ENCODE measurements around the gene ITPK1. TPM values are rescaled to one million over a fixed set of nuclear protein-coding genes. Genes with fewer than 3 reads are reported as not detected.
"Not testable (repeated sequence)": the region's sequence is repeated elsewhere in the genome, so short reads cannot be mapped to it uniquely, and the experiment has no call there.

Gene ITPK1
- total RNA-seq, 1 donor from 2014 or later, result 112 TPM

GRCh38 chr14:93109572-93110481 is 5.9 kb downstream of the ITPK1 start:
- Histone ChIP-seq H3K36me3 (no peaks in the 10 kb centered on the region), H3K9me3 (replicated peaks) (no peaks in the 10 kb centered on the region), H3K27ac (replicated peaks) (no peak overlapping the region), H3K4me1 (peaks cover 88% of the 10 kb centered on the region), H3K4me3 (no peak overlapping the region), H3K27me3 (ENCODE audit: low read depth) (no peaks in the 10 kb centered on the region)
- intact Hi-C loops (cut with micrococcal nuclease), result no loop called here
- TF ChIP-seq CTCF (IDR thresholded peaks at IDR 0.05; ENCODE audit: borderline replicate concordance), result no peak
- DNase-seq, result no peak

DNA sequence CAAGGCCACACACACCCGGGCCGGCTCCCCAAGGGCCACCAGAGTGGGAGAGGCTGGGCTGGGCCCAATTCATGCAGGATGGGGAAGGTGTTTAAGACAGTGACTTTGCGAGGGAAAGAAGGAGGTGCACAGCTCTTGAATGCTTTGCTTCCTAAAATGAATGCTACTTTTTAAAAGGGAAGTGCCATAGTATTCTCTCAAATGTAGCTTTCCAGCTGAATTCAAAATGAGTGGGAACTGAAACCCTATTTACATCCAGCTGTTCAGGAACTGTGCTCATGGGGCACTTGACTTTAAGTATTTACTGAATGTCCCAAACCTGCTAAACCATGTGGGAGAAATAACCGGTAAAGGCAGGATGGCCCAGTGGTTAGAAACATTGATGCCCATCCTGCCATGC is 7.6 kb downstream of the ITPK1 start:
- Histone ChIP-seq H3K27me3 (ENCODE audit: low read depth) (no peaks in the 10 kb centered on the region), H3K4me3 (no peak overlapping the region), H3K27ac (replicated peaks) (peak overlapping the region; percentile 28), H3K9me3 (replicated peaks) (no peaks in the 10 kb centered on the region), H3K36me3 (no peaks in the 10 kb centered on the region), H3K4me1 (peaks cover 87% of the 10 kb centered on the region)
- intact Hi-C loops (cut with micrococcal nuclease), result no loop called here
- no peak for TF ChIP-seq CTCF (IDR thresholded peaks at IDR 0.05; ENCODE audit: borderline replicate concordance)
- DNase-seq, result no peak

- peak overlapping the region; percentile 28 for H3K27ac ChIP-seq (replicated peaks)
- peaks cover 81% of the 10 kb centered on the region for H3K4me1 ChIP-seq
These were observed 8.3 kb downstream of the ITPK1 start for GRCh38 chr14:93107453-93107852.

DNA sequence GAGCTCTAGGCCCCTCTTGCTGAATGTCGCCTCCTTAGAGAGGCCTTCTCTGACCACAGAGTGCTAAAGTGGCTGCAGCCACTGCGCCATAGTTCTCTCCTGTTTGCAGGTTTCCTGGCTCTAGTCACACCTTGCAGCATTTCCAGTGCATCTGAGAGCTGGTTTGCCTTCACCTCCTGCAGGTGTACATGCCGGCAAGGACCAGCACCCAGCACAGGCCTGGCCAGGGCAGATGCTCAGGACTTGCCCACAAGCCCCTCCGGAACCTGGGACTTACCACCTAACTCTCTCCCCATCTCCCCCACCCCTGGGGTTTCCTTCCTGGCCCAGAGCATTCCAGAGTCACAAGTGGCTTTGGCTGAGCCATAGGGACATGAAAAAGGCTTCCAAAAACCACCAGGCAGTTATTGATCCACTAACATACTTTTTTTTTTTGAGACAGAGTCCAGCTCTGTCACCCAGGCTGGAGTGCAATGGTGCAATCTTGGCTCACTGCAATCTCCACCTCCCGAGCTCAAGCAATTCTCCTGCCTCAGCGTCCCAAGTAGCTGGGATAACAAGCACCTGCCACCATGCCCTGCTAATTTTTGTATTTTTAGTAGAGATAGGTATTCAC is 9.1 kb downstream of the ITPK1 start:
- Histone ChIP-seq H3K27me3 (ENCODE audit: low read depth) (no peaks in the 10 kb centered on the region), H3K4me3 (no peak overlapping the region), H3K36me3 (no peaks in the 10 kb centered on the region), H3K9me3 (replicated peaks) (no peaks in the 10 kb centered on the region), H3K4me1 (peaks cover 81% of the 10 kb centered on the region), H3K27ac (replicated peaks) (no peak overlapping the region)
- intact Hi-C loops (cut with micrococcal nuclease), result no loop called here
- no peak for TF ChIP-seq CTCF (IDR thresholded peaks at IDR 0.05; ENCODE audit: borderline replicate concordance)
- DNase-seq, result no peak

More at GRCh38 chr14:93107453-93107852, 8.3 kb downstream of the ITPK1 start:
- intact Hi-C loops (cut with micrococcal nuclease), result no loop called here
- no peaks in the 10 kb centered on the region for H3K36me3 ChIP-seq
- H3K4me3 ChIP-seq, result no peak overlapping the region
- TF ChIP-seq CTCF (IDR thresholded peaks at IDR 0.05; ENCODE audit: borderline replicate concordance), result no peak
- H3K27me3 ChIP-seq (ENCODE audit: low read depth), result no peaks in the 10 kb centered on the region
- no peaks in the 10 kb centered on the region for H3K9me3 ChIP-seq (replicated peaks)
- no peak for DNase-seq

GRCh38 chr14:93105856-93106255 is 9.9 kb downstream of the ITPK1 start:
- H3K36me3 ChIP-seq; H3K27ac ChIP-seq (replicated peaks); DNase-seq; H3K27me3 ChIP-seq (ENCODE audit: low read depth); H3K4me3 ChIP-seq; H3K9me3 ChIP-seq (replicated peaks); intact Hi-C loops (cut with micrococcal nuclease): not testable (repeated sequence)
- peaks cover 89% of the 10 kb centered on the region for H3K4me1 ChIP-seq

DNA sequence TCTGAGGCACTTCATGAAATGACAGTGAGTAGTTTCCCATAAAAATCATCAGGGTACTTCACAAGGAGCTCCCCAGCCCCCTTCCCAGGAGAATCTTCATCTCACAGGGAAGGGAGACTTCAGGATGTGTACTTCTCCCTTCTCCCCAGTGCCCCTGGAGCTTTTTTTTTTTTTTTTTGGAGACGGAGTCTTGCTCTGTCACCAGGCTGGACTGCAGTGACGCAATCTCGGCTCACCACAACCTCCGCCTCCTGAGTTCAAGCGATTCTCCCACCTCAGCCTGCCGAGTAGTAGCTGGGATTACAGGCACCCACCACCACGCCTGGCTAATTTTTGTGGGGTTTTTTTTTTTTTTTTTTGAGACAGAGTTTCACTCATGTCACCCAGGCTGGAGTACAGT is 10.4 kb downstream of the ITPK1 start:
- Histone ChIP-seq H3K9me3 (replicated peaks) (no peaks in the 10 kb centered on the region), H3K27ac (replicated peaks) (no peak overlapping the region), H3K4me3 (no peak overlapping the region), H3K4me1 (peaks cover 89% of the 10 kb centered on the region), H3K36me3 (no peaks in the 10 kb centered on the region), H3K27me3 (ENCODE audit: low read depth) (no peaks in the 10 kb centered on the region)
- TF ChIP-seq CTCF (IDR thresholded peaks at IDR 0.05; ENCODE audit: borderline replicate concordance), result no peak
- peak; percentile 44 for DNase-seq
- intact Hi-C loops (cut with micrococcal nuclease), result no loop called here
